Kidney (tissue), 14 donors: ENCODE results near the gene CLK3. TPM values are rescaled to one million over a fixed set of nuclear protein-coding genes. Genes with fewer than 3 reads are reported as not detected.

Experiments
- DNase-seq, 5 donors: peaks; one replicate each; pipeline ENCODE4 v3.0.0-alpha.2; 2013 to 2020
- FAIRE-seq: peaks from 2 replicates; lab custom pipeline; 2012; peaks lifted over from hg19 to GRCh38; lab: Jason Lieb, UNC
- H3K27ac ChIP-seq, 2 donors: one replicate each; pipeline ENCODE4 v1.7.0; 2013; ENCODE audit warnings: low read depth in 2 of 2, low read length in 2 of 2, inconsistent platforms in 1 of 2
- H3K27me3 ChIP-seq: one replicate; pipeline ENCODE4 v1.7.1; 2013; ENCODE audit warnings: low read length, inconsistent platforms; ENCODE audit not compliant: control insufficient read depth, insufficient read depth
- H3K36me3 ChIP-seq, 3 donors: one replicate each; pipeline versions ENCODE4 v1.7.0 to v1.7.1; 2013; ENCODE audit warnings: low read length in 3 of 3, control low read depth in 1 of 3, inconsistent platforms in 1 of 3; ENCODE audit not compliant: insufficient read depth in 3 of 3, control insufficient read depth in 2 of 3
- H3K4me1 ChIP-seq, 3 donors: one replicate each; pipeline versions ENCODE4 v1.7.0 to v1.7.1; 2013; ENCODE audit warnings: low read length in 3 of 3, inconsistent platforms in 1 of 3, low read depth in 1 of 3; ENCODE audit not compliant: control insufficient read depth in 2 of 3, insufficient read depth in 2 of 3
- H3K4me3 ChIP-seq, 3 donors: one replicate each; pipeline versions ENCODE4 v1.7.0 to v1.8.1; 2013; ENCODE audit warnings: low read length in 3 of 3, control low read depth in 1 of 3, inconsistent platforms in 1 of 3
- H3K9ac ChIP-seq, 3 donors: one replicate each; pipeline versions ENCODE4 v1.7.0 to v1.7.1; 2013; ENCODE audit warnings: low read length in 3 of 3, control low read depth in 1 of 3, inconsistent platforms in 1 of 3
- H3K9me3 ChIP-seq, 3 donors: one replicate each; pipeline versions ENCODE4 v1.7.0 to v1.7.1; 2013; ENCODE audit warnings: low read length in 3 of 3, control low read depth in 1 of 3, inconsistent platforms in 1 of 3; ENCODE audit not compliant: control insufficient read depth in 2 of 3, insufficient read depth in 1 of 3
- intact Hi-C: fragments of 100-400 bp; cut with DNase I; formaldehyde crosslinking; loops from one replicate; pipeline ENCODE4 v1.11.1; 2022
- polyA plus RNA-seq: library from polyadenylated mRNA; stranded (reverse); fragments of 350-450 nt; fragmentation: Illumina TruSeq; extraction: RNeasy Lipid Tissue Mini Kit (QIAGEN cat#74804); gene quantifications from one replicate; pipeline ENCODE4 v1.2.3, GENCODE V29; 2014; ENCODE audit warnings: low read depth, low replicate concordance; ENCODE audit not compliant: insufficient read depth
- total RNA-seq: library from RNA; stranded (reverse); fragmentation: NEBNext Ultra II Directional; extraction: Animal tissue kit (Norgen Biotek cat#: 25700); gene quantifications from one replicate; pipeline ENCODE4 v1.2.1, GENCODE V29; 2021
- TF ChIP-seq, protein P1 (sequence below): IDR thresholded peaks from 3 replicates; pipeline ENCODE4 v1.5.1; 2012; ENCODE audit warnings: mild to moderate bottlenecking, moderate library complexity, borderline replicate concordance; ENCODE audit not compliant: insufficient read depth; ENCODE audit errors: extremely low read depth
- donor health status: control.
- donor health status: control.
- donor health status: control.
- donor health status: control.
- donor health status: control.
- donor health status: DM: yes; HTN: yes; CAD: no.
- donor health status: Normal renal cell carcinoma (clear cell type).

Gene CLK3
- total and polyA plus RNA-seq, 2 donors from 2014 or later: 54.1 to 66.3 TPM

DNA sequence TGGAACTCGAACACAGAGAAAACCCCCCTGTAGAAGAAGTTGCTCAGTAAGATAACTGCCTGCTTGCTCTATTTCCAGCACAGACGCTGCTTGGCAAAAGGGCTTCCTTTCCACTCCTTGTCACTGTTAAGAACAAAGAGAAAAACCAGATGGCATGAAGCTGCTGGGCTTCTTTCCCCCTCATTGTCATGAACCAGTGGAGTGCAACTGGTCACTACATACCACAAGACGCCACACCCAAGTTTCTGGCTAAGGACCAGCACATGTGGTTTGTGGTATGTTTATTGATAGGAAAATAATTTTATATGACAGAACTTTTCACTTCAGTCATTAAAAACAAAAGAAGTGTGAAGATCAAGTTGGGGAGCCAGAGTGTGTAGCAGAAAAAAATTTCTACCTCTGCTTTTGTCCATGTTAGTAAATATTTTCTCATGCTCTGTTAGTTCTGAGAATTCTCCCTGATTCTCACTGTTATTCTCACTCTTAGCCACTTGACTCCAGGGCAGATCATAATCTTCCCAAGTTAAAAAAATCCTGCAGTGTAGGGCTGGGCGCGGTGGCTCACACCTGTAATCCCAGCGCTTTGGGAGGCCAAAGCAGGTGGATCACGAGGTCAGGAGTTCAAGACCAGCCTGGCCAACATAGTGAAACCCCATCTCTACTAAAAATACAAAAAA, 37.9 kb downstream of the CLK3 start:
- Histone ChIP-seq H3K36me3 (no peaks in the 10 kb centered on the region), H3K9ac (no peak overlapping the region), H3K4me1 (peaks cover 0 to 14% (median 6%) of the 10 kb centered on the region in 3 donors), H3K27ac (no peak overlapping the region), H3K9me3 (no peaks in the 10 kb centered on the region), H3K27me3 (no peaks in the 10 kb centered on the region), H3K4me3 (no peak overlapping the region)
- DNase-seq (no peak), FAIRE-seq (no peak)
- TF ChIP-seq, protein P1, sequence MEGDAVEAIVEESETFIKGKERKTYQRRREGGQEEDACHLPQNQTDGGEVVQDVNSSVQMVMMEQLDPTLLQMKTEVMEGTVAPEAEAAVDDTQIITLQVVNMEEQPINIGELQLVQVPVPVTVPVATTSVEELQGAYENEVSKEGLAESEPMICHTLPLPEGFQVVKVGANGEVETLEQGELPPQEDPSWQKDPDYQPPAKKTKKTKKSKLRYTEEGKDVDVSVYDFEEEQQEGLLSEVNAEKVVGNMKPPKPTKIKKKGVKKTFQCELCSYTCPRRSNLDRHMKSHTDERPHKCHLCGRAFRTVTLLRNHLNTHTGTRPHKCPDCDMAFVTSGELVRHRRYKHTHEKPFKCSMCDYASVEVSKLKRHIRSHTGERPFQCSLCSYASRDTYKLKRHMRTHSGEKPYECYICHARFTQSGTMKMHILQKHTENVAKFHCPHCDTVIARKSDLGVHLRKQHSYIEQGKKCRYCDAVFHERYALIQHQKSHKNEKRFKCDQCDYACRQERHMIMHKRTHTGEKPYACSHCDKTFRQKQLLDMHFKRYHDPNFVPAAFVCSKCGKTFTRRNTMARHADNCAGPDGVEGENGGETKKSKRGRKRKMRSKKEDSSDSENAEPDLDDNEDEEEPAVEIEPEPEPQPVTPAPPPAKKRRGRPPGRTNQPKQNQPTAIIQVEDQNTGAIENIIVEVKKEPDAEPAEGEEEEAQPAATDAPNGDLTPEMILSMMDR: no peak
- intact Hi-C loops: no loop called here

- Histone ChIP-seq H3K4me1 (peaks cover 0 to 14% (median 6%) of the 10 kb centered on the region in 3 donors), H3K4me3 (no peak overlapping the region), H3K27ac (no peak overlapping the region), H3K9ac (no peak overlapping the region), H3K9me3 (no peaks in the 10 kb centered on the region), H3K36me3 (no peaks in the 10 kb centered on the region), H3K27me3 (no peaks in the 10 kb centered on the region)
- TF ChIP-seq, protein P1: no peak
- FAIRE-seq: no peak
- no peak for DNase-seq
- intact Hi-C loops: no loop called here
Observed at GRCh38 chr15:74655424-74655823, 39.8 kb downstream of the CLK3 start.

DNA sequence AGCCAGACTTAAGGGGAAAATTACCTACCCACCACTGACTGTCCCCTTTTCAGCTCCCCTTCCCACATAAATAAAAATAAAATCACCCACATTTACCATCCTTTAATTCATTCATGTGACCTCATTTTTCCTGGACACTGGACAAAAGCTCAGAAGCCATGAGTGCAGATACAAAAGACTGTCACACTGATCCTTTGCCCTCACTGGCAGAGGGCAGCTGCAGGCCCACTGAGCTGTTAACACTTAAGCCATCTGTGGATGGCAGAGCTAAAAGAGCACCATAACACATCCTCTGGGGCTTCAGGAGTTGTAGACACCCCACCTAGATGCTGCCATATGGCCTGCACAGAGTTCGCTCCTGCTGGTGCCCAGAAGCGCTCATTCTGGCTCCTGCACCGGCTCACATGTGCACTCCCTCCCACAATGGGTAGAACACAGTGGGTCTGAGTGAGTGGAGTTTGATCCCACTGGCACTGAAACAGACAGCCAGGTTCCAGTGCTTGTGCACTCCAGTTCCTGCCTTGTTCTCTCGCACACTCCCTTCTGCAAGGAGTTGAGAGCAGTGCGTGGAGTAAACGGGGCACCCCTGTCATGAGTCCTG, 41.4 kb downstream of the CLK3 start:
- H3K9me3 ChIP-seq: no peaks in the 10 kb centered on the region
- FAIRE-seq (no peak), DNase-seq (no peak)
- TF ChIP-seq, protein P1: no peak
- no peaks in the 10 kb centered on the region for H3K36me3 ChIP-seq
- H3K4me1 ChIP-seq: peaks cover 0 to 14% (median 4%) of the 10 kb centered on the region in 3 donors
- H3K4me3 ChIP-seq: no peak overlapping the region
- no peak overlapping the region for H3K9ac ChIP-seq
- H3K27ac ChIP-seq: no peak overlapping the region
- intact Hi-C loops: no loop called here
- H3K27me3 ChIP-seq: no peaks in the 10 kb centered on the region
